Stimulated activated naive B cell treated with anti-CD40 and anti-IgM and Interleukin-4, amounts not matched to agents 10 μg/mL and 1 μg/mL and 100 μg/mL, for 72 hours (primary cell): ENCODE measurements around the gene C12orf75.
"Not testable (repeated sequence)": the region's sequence is repeated elsewhere in the genome, so short reads cannot be mapped to it uniquely, and the experiment has no call there.

Experiments
- ATAC-seq, 2 donors: fragments of 150-1000 bp; cut with Tn5 transposase; replicated peaks; 2 replicates each; pipeline ENCODE4 v1.10.0; 2021; ENCODE audit warnings: moderate library complexity in 1 of 2
- DNase-seq: peaks from one replicate; pipeline ENCODE4 v3.0.0; 2021
- H3K27ac Mint-ChIP-seq: one replicate; pipeline ENCODE4 v1.8.0; 2022; ENCODE audit warnings: mild to moderate bottlenecking, mixed read lengths
- H3K27me3 Mint-ChIP-seq, 2 donors: one replicate each; pipeline ENCODE4 v1.8.0; 2022; ENCODE audit warnings: mixed read lengths in 2 of 2
- H3K36me3 Mint-ChIP-seq, 2 donors: one replicate each; pipeline ENCODE4 v1.8.0; 2022; ENCODE audit warnings: mixed read lengths in 2 of 2, mild to moderate bottlenecking in 1 of 2
- H3K4me1 Mint-ChIP-seq, 2 donors: one replicate each; pipeline ENCODE4 v1.8.0; 2022; ENCODE audit warnings: mixed read lengths in 2 of 2, mild to moderate bottlenecking in 1 of 2
- H3K4me3 Mint-ChIP-seq, 2 donors: one replicate each; pipeline ENCODE4 v1.8.0; 2022; ENCODE audit warnings: mild to moderate bottlenecking in 2 of 2, mixed read lengths in 2 of 2, moderate library complexity in 1 of 2
- H3K9me3 Mint-ChIP-seq, 2 donors: one replicate each; pipeline ENCODE4 v1.8.0; 2022; ENCODE audit warnings: mixed read lengths in 2 of 2, mild to moderate bottlenecking in 1 of 2

The C12orf75 gene

DNA sequence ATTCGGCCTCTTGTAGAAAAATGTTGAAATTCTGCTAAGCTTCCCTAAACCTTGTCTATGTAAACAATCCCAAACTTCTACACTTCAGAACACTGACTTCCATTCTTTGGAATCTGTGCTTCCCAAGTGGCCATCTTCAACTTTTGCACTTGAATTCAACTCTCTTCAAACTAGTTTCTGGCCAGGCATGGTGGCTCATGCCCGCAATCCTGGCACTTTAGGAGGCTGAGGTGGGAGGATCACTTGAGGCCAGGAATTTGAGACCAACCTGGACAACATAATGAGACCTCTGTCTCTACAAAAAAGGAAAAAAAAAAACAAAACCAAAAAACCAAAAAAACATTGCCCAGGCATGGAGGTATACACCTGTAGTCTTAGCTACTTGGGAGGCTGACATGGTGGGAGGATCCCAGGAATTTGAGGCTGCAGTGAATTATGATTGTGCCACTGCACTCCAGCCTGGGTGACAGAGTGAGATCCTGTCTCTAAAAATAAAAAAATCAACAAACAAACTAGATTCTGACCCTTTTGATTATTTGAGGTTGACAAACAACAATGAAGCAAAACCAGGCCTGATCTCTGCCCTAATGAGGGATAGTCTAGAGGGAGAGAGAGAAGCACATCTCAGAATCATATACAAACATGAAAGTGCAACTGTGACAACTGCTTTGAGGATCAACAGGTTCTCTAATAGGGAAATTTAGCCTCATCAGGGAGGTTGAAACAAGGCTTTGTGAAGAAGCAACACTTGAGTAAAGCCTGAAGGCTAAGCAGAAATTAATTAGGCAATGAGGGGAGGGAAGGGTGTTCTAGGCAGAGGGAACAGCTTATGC, 11.6 kb upstream of the C12orf75 start:
- DNase-seq = no peak
- H3K36me3 Mint-ChIP-seq = no peaks in the 10 kb centered on the region
- ATAC-seq = no peak
- peaks cover 3 to 4% of the 10 kb centered on the region in 2 donors for H3K9me3 Mint-ChIP-seq
- no peaks in the 10 kb centered on the region for H3K4me1 Mint-ChIP-seq
- no peak overlapping the region for H3K27ac Mint-ChIP-seq
- no peak overlapping the region for H3K4me3 Mint-ChIP-seq
- peaks cover 0 to 4% of the 10 kb centered on the region in 2 donors for H3K27me3 Mint-ChIP-seq

DNA sequence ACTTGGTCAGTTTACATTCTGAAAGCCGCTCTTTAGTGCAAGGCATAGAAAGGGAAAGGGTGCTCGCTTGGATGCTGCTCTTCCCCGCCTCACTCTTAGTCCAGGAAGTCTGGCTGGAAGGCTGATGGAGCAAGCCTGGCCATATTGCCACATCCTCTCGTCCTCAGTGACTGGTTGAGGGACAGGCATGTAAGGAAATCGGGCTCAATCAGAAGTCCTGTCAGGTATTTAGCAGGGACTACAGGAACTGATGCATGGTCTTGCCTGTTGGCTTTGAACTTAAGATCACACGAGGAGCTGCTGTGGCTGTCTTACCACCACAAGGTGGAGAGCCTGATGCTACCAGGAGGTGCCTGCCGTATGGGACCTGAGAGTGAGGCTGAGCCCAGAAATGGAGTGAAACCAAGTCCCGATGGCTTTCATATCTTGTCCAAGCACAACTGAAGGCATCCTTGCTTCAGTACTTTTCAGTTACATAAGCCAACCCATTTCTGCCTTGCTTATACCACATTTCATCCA, 10.7 kb upstream of the C12orf75 start:
- peaks cover 0 to 4% of the 10 kb centered on the region in 2 donors for H3K27me3 Mint-ChIP-seq
- no peak overlapping the region for H3K27ac Mint-ChIP-seq
- DNase-seq (no peak), ATAC-seq (no peak)
- no peaks in the 10 kb centered on the region for H3K36me3 Mint-ChIP-seq
- H3K4me1 Mint-ChIP-seq = no peaks in the 10 kb centered on the region
- H3K4me3 Mint-ChIP-seq = no peak overlapping the region
- H3K9me3 Mint-ChIP-seq = no peaks in the 10 kb centered on the region

DNA sequence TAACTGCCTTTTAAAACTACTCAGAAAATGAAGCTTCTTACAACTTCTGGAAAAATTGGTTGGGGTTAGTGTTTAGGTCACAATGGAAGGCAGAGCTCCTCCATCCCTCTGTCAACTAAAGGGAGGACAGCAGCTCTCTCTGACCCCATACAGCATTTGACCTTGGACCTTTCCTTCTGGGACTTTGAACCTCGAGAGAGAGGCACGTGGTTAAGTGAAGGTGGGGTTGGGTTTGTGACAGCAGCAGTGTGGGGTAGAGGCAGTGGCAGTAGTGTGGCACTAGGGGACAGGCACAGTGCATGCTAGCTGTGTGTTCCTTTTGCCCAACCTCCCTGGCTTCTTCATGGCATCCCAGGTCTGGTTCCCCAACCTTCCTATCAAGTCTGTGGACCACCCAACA, 9.4 kb upstream of the C12orf75 start:
- Mint-ChIP-seq H3K36me3 (no peaks in the 10 kb centered on the region), H3K4me1 (no peaks in the 10 kb centered on the region), H3K27ac (no peak overlapping the region), H3K27me3 (peaks cover 0 to 4% of the 10 kb centered on the region in 2 donors), H3K9me3 (no peaks in the 10 kb centered on the region), H3K4me3 (no peak overlapping the region)
- ATAC-seq (peak; percentile 52 to 59), DNase-seq (no peak)

DNA sequence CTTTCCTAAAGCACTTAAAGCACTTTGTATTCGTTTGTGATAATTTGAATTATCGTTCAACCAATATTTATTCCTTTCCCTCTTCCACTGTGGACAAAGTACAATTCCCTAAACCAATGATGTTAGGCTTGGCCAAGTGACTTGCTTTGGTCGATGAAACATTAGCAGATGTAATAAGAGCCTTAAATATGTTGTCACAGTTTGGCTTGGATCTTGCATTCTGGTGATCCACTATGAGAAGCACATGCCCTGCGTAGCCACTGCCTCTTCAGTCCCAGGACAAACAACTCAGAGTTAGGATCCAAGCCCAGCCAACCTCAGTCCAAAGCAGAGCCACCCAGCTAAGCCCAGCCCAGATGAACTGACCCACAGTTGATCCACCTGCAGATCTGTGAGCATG, 8.4 kb upstream of the C12orf75 start:
- Mint-ChIP-seq H3K4me3 (no peak overlapping the region), H3K27me3 (no peaks in the 10 kb centered on the region), H3K9me3 (no peaks in the 10 kb centered on the region), H3K4me1 (peaks cover 0 to 9% of the 10 kb centered on the region in 2 donors), H3K27ac (no peak overlapping the region), H3K36me3 (no peaks in the 10 kb centered on the region)
- DNase-seq (no peak), ATAC-seq (no peak)

DNA sequence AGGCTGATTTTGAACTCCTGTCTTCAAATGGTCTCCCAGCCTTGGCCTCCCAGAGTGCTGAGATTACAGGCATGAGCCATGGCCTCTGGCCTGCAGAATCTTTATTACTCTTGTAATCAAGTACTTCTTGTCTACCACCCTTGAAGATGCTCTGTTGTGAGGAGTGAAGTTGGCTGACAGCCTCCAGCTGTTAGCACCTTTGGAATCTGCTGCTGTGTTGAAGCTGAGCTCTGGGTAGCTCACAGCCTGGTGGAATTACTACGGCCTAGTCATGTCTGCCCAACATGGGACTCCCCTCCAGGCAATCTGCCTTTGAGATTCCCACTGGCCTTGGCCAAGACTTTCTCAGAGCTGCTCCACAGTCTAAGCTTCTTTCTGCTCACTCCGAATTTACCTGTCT, 5.8 kb upstream of the C12orf75 start:
- no peak overlapping the region for H3K4me3 Mint-ChIP-seq
- no peak for DNase-seq
- peaks cover 6 to 25% of the 10 kb centered on the region in 2 donors for H3K4me1 Mint-ChIP-seq
- no peaks in the 10 kb centered on the region for H3K36me3 Mint-ChIP-seq
- H3K27ac Mint-ChIP-seq = no peak overlapping the region
- H3K9me3 Mint-ChIP-seq = no peaks in the 10 kb centered on the region
- ATAC-seq = no peak
- no peaks in the 10 kb centered on the region for H3K27me3 Mint-ChIP-seq

DNA sequence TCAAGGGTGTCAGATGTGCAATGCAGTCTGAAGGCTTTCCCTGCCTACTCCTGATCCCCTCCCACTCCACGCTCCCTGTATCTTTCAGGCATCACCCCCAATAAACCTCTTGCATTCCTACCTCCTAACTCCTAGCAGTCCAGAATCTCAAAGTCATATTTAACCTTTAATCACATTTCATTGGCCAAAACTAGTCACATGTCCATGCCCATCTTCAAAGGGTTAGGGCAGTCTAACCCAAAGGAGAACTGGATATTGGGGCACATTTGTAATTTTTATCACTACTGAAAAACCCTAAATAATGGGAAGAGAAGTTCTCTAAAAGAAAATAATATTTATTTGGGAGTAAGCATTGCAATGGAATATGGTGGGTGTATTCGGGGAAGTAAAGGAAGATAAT, 5.4 kb upstream of the C12orf75 start:
- ATAC-seq = no peak
- DNase-seq = no peak
- Mint-ChIP-seq H3K27me3 (no peaks in the 10 kb centered on the region), H3K27ac (no peak overlapping the region), H3K4me3 (no peak overlapping the region), H3K36me3 (no peaks in the 10 kb centered on the region), H3K9me3 (no peaks in the 10 kb centered on the region), H3K4me1 (peaks cover 9 to 29% of the 10 kb centered on the region in 2 donors)

DNA sequence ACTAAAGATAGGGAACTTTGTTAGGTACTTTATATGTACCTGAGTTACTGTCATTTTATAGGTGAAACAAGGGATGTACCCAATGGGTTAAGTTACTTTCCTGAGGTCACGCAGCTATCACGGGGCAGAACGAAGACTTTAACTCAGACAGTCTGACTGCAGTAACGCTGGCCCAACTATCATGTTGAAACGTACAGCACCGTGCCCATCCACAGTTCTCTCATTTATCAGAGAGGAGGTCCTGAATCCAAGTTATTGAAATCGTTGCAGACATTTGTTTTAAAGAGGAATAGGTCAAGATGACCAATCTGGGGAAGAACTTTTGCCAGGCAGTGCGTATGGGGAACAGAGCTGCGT, 587 bp upstream of the C12orf75 start:
- Mint-ChIP-seq H3K36me3 (no peaks in the 10 kb centered on the region), H3K9me3 (no peaks in the 10 kb centered on the region), H3K27me3 (no peaks in the 10 kb centered on the region), H3K4me1 (peaks cover 15 to 41% of the 10 kb centered on the region in 2 donors), H3K4me3 (peak overlapping the region; percentile 77 to 82), H3K27ac (peak overlapping the region; percentile 27)
- peak; percentile 18 to 25 for ATAC-seq
- DNase-seq = no peak

DNA sequence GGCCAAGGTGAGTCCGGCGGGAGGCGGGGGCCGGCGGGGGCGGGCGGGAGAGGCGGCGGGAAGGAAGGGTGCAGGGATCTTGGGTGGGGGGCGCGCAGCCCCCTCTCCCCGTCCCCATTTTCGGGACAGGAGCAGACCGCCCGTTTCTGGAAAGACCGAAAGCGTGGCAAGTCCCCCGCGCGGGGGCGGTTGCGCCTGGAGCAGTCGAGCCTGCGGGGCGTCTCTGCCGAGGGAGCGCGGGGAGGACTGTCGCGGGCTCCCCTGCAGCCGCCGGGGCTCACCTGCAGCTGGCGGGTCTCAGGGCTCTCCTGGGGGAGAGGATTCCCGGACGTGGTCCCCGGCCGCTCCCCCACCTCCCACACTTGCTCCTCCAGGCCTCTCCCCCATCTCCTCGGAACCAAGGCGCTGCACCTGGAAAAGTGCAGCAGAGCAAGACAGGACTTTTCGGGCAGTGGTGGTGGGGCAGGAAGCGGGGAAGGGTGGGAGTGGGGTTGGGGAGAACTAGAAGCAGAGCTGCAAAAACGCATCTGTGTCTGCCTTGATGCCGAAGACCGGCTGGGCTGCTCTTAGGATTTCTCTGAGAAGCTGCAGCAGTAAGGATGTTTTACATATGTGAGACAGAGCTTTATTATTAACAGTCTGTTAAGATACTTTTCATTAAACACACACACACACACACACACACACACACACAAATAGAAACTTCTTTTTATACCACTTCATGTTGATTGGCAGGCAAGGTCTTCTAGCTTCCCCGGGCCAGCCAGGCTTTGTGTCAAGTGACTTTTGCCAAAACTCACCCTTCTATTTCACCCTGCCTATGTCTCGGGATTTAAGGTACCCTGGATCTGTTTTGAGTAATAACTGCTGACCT, 677 bp downstream of the C12orf75 start:
- peaks cover 0 to under 1% of the 10 kb centered on the region in 2 donors for H3K36me3 Mint-ChIP-seq
- no peaks in the 10 kb centered on the region for H3K27me3 Mint-ChIP-seq
- ATAC-seq (peak; percentile 31 to 32), DNase-seq (peak; percentile 18)
- peak overlapping the region; percentile 73 to 82 for H3K4me3 Mint-ChIP-seq
- peak overlapping the region; percentile 27 for H3K27ac Mint-ChIP-seq
- H3K4me1 Mint-ChIP-seq = peaks cover 18 to 48% of the 10 kb centered on the region in 2 donors
- H3K9me3 Mint-ChIP-seq = no peaks in the 10 kb centered on the region

DNA sequence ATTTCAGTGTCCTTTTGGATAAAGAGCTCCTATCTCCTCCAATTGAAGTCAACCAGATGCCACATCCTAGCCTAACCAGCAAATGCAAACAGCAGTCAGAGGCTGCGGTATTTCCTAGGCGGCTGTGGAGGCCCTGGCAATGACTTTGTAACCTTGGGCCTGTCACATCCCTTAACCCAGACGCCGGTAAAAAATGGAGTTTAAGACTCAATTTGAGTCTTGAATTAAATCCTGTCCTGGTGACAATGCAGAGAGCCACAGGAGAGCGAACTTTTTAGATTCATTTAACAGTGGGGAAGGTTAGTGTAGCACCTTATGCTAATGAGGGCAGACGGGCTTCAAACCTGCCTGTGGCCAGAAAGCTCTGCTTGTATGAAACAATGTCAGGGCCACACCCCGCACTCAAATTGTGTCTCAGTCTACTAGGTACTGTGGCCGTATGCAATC, 1.3 kb downstream of the C12orf75 start:
- H3K4me1 Mint-ChIP-seq = peaks cover 21 to 47% of the 10 kb centered on the region in 2 donors
- peaks cover 3 to 5% of the 10 kb centered on the region in 2 donors for H3K36me3 Mint-ChIP-seq
- H3K27ac Mint-ChIP-seq = no peak overlapping the region
- DNase-seq (no peak), ATAC-seq (no peak)
- H3K4me3 Mint-ChIP-seq = peak overlapping the region; percentile 73 to 82
- H3K9me3 Mint-ChIP-seq = peaks cover 0 to 3% of the 10 kb centered on the region in 2 donors
- no peaks in the 10 kb centered on the region for H3K27me3 Mint-ChIP-seq

DNA sequence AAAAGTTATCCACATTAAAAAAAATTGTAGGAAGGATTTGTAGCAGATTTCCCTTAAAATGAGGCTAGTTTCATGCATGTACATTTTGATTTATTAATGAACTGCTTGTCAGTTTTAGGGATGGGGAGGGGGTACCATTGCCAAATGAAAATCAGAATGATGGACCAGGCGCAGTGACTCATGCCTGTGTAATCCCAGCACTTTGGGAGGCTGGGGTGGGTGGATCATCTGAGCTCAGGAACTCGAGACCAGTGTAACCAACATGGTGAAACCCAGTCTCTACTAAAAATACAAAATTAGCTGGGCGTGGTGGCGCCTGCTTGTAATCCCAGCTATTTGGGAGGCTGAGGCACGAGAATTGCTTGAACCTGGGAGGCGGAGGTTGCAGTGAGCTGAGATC, 1.8 kb downstream of the C12orf75 start:
- ATAC-seq, DNase-seq, H3K36me3 Mint-ChIP-seq, H3K9me3 Mint-ChIP-seq, H3K27ac Mint-ChIP-seq, H3K27me3 Mint-ChIP-seq: not testable (repeated sequence)
- H3K4me3 Mint-ChIP-seq = peak overlapping the region in 1 of 2 donors; percentile 82
- H3K4me1 Mint-ChIP-seq = peaks cover 23 to 47% of the 10 kb centered on the region in 2 donors

DNA sequence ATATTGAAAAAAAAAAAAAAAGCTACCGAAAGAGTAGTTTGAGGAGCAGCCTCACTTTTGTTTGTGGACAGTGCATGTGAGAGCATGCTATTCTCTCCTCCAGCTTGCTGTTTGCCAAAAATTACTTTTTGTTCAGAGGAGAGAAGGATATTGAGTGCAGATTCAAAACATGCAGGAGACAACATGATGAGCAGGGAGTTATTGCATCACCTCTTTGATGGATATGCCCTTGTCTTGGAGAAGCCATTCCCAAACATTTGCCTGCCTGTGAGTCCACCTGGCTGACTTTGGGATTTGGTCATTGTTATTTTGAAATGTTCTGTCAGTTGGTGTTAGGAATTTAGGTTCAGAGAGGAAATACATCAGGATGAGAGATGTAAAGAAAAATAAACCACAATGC, 2.4 kb downstream of the C12orf75 start:
- no peak for DNase-seq
- Mint-ChIP-seq H3K27ac (no peak overlapping the region), H3K9me3 (peaks cover 0 to 3% of the 10 kb centered on the region in 2 donors), H3K4me3 (no peak overlapping the region), H3K36me3 (peaks cover 5 to 6% of the 10 kb centered on the region in 2 donors), H3K27me3 (no peaks in the 10 kb centered on the region), H3K4me1 (peaks cover 23 to 47% of the 10 kb centered on the region in 2 donors)
- ATAC-seq = no peak

DNA sequence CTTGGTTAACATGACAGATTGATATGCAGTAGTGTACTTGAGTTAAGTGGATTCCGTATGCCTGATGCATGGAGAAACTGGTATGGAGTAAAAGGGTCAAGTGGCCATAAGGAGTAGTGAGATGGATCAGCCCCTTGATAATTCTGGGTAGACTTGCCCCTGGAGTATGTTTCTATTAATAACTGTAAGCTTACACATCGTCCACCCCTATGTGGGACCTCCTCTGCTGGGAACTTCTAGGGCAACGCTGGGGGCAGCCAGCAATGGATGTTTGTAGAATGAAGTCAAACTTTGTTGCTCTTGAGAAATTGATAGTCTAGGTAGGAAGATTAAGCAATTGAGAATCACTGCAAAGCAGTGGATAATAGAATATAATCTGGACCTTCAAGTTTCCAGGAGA, 3.5 kb downstream of the C12orf75 start:
- no peaks in the 10 kb centered on the region for H3K27me3 Mint-ChIP-seq
- H3K4me3 Mint-ChIP-seq = no peak overlapping the region
- ATAC-seq (no peak), DNase-seq (no peak)
- peaks cover 5 to 6% of the 10 kb centered on the region in 2 donors for H3K36me3 Mint-ChIP-seq
- no peak overlapping the region for H3K27ac Mint-ChIP-seq
- H3K9me3 Mint-ChIP-seq = peaks cover 0 to 3% of the 10 kb centered on the region in 2 donors
- H3K4me1 Mint-ChIP-seq = peaks cover 20 to 40% of the 10 kb centered on the region in 2 donors

DNA sequence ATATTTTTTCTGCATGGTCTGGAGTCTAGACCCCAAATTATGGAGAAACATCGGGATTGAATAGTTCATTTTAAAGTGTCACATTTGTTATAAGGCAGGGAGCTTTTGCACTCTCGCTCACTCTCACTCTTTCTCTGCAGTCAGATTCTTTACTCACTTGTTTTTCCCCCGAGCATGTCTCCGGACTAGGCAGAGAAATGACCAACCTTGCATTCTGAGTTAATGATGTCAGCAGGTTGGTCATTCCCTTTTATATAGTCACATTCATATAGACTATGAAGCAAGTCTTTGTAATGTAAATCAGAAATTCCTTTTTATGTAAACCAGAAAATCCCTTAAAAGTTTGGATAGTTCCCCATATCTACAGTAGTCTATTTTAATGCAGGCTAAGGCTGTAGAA, 4.1 kb downstream of the C12orf75 start:
- ATAC-seq = no peak
- H3K27me3 Mint-ChIP-seq = no peaks in the 10 kb centered on the region
- peaks cover 0 to 3% of the 10 kb centered on the region in 2 donors for H3K9me3 Mint-ChIP-seq
- peaks cover 5 to 6% of the 10 kb centered on the region in 2 donors for H3K36me3 Mint-ChIP-seq
- H3K4me1 Mint-ChIP-seq = peaks cover 20 to 39% of the 10 kb centered on the region in 2 donors
- no peak overlapping the region for H3K27ac Mint-ChIP-seq
- DNase-seq = no peak
- no peak overlapping the region for H3K4me3 Mint-ChIP-seq

DNA sequence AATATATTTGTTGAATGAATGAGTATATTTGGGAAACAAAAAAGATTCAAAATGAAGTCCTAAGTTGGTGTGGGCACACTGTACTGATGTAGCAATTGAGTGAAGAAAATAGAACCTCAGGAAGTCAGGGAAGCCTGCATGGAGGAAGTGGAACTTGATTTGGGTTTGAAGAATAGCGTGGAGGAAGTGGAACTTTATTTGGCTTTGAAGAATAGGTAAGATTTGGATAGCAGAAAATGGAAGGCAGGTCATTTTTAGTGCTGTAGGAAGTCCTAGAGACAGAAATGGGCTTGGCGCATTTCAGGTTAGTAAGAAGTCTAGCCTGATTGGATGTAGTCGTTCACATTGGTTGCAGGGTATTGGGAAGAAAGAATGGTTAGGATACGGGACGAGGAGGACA, 5.4 kb downstream of the C12orf75 start:
- DNase-seq = no peak
- Mint-ChIP-seq H3K9me3 (peaks cover 6 to 8% of the 10 kb centered on the region in 2 donors), H3K27ac (no peak overlapping the region), H3K4me1 (peaks cover 16 to 31% of the 10 kb centered on the region in 2 donors), H3K27me3 (no peaks in the 10 kb centered on the region), H3K4me3 (no peak overlapping the region), H3K36me3 (peaks cover 11% of the 10 kb centered on the region in 2 donors)
- no peak for ATAC-seq
